ENCODE results near the gene TYSND1.
"Not testable (repeated sequence)": the region's sequence is repeated elsewhere in the genome, so short reads cannot be mapped to it uniquely, and the experiment has no call there.

Gene TYSND1

DNA sequence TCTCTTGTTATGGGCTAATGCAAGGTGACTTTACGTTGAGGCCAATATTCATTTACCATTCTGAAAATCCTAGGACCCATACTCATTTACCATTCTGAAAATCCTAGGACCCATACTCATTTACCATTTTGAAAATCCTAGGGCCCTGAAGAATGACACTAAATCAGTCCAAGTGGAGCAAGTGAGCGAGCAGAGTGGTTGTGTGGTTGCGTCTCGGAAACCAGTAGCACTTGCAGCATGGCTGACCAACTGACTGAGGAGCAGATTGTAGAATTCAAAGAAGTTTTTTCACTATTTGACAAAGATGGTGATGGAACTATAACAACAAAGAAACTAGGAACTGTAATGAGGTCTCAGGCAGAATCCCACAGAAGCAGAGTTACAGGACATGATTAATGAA is 16.9 kb upstream of the TYSND1 start:
- DNase-seq (ENCODE audit: low read depth in 2 of 2): no peak

DNA sequence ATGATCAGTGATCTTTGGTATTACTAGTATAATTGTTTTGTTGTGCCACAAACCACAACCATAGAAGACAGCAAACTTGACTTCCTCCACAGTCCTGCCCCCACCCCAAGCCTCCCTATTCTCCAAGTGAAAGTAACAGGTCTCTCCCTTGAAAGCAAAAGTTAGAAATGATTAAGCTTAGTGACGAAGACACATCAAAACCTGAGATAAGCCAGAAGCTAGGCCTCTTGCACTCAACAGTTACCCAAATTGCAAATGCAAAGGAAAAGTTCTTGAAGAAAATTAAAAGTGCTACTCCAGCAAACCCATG is 16.3 kb upstream of the TYSND1 start:
- peak; percentile 56 to 63 for DNase-seq (ENCODE audit: low read depth in 2 of 2)

DNA sequence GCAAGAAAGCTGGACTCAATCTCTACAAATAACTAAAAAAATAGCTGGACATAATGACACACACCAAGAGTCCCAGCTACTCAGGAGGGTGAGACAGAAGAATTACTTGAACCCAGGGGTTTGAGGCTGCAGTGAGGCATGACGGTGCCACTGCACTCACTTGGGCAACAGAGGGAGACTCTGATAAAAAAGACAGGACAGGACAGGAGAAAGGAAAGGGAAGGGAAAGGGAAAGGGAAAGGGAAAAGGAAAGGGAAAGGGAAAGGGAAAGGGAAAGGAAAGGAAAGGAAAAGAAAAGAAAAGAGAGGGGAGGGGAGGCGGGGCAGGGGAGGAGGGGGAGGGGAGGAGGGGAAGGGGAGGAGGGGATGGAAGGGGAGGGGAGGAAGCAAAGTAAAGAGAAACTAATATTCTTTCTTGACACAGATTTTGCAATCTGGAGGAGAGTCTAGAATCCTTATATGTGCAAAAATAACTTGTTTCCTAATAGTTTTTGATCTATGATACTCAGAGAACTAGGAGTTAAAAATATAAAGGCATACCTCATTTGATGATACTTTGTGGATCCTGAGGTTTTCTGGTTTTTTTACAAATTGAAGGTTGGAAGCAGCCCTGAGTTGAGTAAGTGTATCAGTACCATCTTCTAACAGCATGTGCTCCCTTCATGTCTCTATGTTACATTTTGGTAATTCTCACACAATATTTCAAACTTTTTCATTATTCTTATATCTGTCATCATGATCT is 15.8 kb upstream of the TYSND1 start:
- no peak for DNase-seq (ENCODE audit: low read depth in 2 of 2)

- no peak for DNase-seq (ENCODE audit: low read depth in 2 of 2)
These were observed 14.3 kb upstream of the TYSND1 start for GRCh38 chr10:70160798-70161197.

DNA sequence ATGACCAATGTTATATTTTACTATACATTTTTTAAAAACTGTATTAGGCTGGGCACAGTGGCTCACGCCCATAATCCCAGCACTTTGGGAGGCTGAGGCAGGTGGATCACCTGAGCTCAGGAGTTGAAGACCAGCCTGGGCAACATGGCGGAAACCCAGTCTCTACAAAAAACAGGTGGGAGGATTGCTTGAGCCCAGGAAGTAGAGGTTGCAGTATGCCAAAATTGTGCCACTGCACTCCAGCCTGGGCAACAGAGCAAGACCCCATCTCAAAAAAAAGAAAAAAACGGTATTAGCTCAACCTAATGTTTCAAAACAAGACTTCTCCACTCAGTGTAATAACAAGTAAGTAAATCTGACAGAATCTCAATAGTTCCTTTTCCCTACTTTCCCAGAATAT is 12.9 kb upstream of the TYSND1 start:
- DNase-seq (ENCODE audit: low read depth in 2 of 2): not testable (repeated sequence)

- no peak for DNase-seq (ENCODE audit: low read depth in 2 of 2)
These were observed 11.6 kb upstream of the TYSND1 start for GRCh38 chr10:70158113-70158512.

GRCh38 chr10:70155255-70155838 is 8.8 kb upstream of the TYSND1 start:
- DNase-seq (ENCODE audit: low read depth in 2 of 2): no peak

- no peak for DNase-seq (ENCODE audit: low read depth in 2 of 2)
These were observed 2.0 kb upstream of the TYSND1 start for GRCh38 chr10:70148516-70148915.

DNA sequence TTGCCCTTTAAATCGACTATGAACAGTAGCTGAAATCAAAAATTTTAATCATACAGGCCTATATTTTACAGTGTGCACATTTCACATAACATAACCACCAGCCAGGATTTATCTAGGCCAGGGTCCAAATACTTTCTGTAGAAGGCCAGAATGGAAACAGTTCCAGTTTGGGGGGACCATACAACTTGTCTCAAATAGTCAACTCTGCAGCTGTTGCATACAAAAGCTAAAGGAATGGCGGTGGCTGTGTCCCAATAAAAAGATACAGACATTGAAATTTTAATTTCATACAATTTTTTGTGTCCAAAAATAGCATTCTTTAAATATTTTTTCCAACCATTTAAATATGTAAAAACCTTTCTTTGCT is 742 bp upstream of the TYSND1 start:
- no peak for DNase-seq (ENCODE audit: low read depth in 2 of 2)

GRCh38 chr10:70145666-70146488 is 623 bp downstream of the TYSND1 start:
- peak; percentile 53 to 58 for DNase-seq (ENCODE audit: low read depth in 2 of 2)

GRCh38 chr10:70145166-70145665 is 1.3 kb downstream of the TYSND1 start:
- DNase-seq (ENCODE audit: low read depth in 2 of 2): no peak

DNA sequence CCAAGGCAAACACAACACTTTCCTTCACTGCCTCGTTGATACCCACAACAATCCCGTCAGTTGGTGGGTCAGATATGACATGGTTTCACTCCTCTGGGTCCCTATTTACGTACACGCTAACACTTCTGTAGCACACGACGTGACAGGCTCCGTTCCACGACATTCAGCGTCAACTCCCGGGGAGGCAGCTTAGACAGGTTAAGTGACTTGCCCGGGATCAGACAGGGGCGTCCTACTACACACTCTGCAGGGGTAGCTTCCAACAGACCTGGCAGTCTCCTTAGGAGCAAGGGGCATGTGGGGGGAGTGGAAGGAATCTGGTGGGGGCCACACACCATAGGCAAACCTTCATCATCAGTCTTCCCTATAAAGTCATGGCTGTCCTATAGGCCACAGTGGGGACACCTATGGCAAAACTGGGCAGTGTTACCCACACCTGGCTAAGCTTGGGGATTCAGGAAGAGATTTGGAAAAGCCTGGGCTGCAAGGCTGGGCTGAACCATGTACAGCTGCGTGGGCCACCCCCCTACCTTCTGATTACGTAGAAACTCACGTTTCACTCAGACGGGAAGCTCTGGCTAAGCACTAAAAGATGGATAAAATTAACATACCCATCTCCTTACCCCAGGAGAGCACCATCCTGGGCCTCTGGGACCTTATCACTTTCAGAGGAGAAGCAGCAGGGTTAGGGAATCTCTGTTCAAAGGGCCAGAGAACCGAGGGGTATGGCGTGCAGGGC is 2.0 kb downstream of the TYSND1 start:
- no peak for DNase-seq (ENCODE audit: low read depth in 2 of 2)

- no peak for DNase-seq (ENCODE audit: low read depth in 2 of 2)
These were observed 3.9 kb downstream of the TYSND1 start for GRCh38 chr10:70142555-70142954.

GRCh38 chr10:70140297-70140696 is 6.2 kb downstream of the TYSND1 start:
- no peak for DNase-seq (ENCODE audit: low read depth in 2 of 2)

- DNase-seq (ENCODE audit: low read depth in 2 of 2): no peak
These were observed 6.6 kb downstream of the TYSND1 start for GRCh38 chr10:70139997-70140250.

DNA sequence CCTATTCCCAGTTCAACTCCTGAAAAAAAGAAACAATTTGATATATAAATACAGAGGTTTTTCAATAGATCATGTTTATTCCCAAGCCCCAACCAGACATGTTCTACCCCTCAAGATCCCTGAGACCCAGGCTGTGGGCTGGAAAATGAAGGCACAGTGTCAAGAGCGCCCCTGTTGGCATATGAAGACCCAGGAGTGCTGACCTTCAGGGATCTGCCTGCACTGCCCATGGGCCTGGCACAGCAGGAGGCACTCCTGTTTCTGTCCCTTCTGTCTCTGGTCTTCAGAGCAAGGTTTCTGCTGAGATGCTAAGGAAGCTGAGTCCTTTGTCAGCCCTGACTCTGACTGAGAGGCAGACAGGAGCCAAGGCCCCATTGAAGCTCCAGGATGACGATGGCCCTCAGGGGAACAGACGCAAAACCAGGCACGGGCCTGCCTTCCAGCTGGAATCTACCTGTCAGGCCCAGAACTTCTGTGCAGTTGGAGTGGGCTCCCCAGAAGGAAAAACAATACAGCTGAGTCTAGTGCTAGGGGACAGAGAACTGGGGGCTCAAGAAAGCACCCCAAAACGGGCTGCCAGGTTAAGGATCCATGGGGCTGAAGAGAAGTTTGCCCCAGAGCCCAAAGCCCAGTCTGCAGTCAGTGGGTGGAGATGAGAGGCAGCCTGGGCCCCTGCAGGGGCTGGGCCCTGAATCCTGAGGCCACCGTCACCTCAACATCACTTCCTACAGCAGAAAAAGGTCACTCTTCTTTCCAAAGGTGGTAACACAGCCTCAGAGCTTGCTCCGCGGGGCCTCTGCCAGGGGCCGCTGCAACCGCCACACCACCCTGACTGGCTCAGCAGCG is 7.1 kb downstream of the TYSND1 start:
- no peak for DNase-seq (ENCODE audit: low read depth in 2 of 2)

DNA sequence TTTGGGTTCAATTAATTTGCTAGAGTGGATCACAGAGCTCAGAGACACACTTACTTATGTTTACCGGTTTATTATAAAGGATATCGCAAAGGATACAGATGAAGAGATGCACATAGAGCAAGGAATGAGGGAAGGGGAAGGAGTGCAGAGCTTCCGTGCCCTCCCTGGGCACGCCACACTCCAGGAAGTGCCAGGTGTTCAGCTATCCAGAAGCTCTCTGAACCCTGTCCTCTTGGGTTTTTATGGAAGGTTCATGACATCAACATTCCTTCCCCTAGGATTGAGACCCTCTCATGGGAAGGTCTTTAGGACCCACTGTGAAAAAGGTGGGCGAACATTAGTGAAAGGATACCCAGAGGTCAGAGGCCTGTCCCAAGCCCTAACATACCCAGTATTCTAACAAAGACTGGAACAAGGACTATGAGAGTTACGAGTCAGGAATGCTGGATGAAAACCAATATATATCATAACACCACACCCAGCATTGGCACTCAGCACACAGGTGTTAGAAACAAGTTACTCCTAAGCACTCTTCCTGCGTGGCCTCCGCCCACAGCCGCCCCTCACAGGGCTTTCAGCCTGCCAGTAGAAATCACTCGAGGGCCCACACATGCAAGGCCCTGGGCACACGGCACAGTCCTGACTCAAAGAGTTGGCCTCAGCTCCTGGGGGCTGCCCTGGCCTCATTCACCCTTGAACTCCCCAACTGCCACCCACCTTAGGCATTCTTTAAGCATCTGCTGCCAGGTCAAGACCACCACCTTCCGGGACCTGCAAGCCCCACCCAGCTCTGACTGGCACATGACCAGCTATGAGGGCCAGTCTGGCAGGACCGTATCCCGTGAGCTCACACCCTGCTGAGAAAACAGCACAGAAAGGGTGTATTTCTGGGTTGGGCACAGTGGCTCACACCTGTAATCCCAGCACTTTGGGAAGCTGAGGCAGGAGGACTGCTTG is 8.3 kb downstream of the TYSND1 start:
- no peak for DNase-seq (ENCODE audit: low read depth in 2 of 2)

GRCh38 chr10:70137135-70137534 is 9.4 kb downstream of the TYSND1 start:
- DNase-seq (ENCODE audit: low read depth in 2 of 2): no peak

- DNase-seq (ENCODE audit: low read depth in 2 of 2): no peak
These were observed 10.8 kb downstream of the TYSND1 start for GRCh38 chr10:70135684-70136083.

DNA sequence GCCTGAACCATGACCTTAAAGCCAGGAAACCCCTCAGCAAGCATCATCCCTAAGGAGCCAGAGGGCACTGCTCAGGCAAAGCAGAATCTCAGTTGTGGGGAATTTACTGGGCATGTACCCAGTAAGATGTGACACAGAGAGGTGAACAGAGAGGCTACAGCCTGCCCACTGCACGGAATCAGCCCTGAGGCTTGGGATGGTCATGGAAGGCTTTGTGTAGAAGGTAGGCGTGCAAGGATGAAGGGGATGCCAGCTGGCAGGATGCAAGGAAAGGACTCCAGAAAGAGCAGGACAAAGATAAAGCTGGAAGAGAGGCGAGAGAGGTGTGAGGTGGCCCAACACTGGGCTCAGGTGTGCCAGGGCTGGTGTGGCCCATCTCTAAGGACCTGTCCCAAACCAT is 11.5 kb downstream of the TYSND1 start:
- DNase-seq (ENCODE audit: low read depth in 2 of 2): no peak

Measured in stimulated activated CD4-positive, alpha-beta T cell treated with anti-CD3 and anti-CD28 coated beads, Interleukin-15, amount 100 ng/mL, for 48 hours (primary cell).